Keratinocyte (primary cell): ENCODE data around the gene CYTH1. TPM values are rescaled to one million over a fixed set of nuclear protein-coding genes. Genes with fewer than 3 reads are reported as not detected.

Source experiments
- DNase-seq: peaks from one replicate; pipeline ENCODE4 v3.0.0-alpha.2; 2011; ENCODE audit warnings: low read depth, missing footprints, low spot score
- FAIRE-seq: peaks from 2 replicates; lab custom pipeline; 2011; peaks lifted over from hg19 to GRCh38; lab: Jason Lieb, UNC
- H2AFZ ChIP-seq: 2 replicates; pipeline ENCODE4 v1.6.0; 2012; ENCODE audit warnings: low read length, control low read depth, inconsistent platforms; ENCODE audit not compliant: control insufficient read depth
- H3K27ac ChIP-seq: 2 replicates; pipeline ENCODE4 v1.5.1; 2011; ENCODE audit warnings: low read length; ENCODE audit not compliant: control insufficient read depth, insufficient read depth
- H3K27me3 ChIP-seq: 3 replicates; pipeline ENCODE4 v1.6.0; 2011; ENCODE audit warnings: low read length; ENCODE audit not compliant: control insufficient read depth, insufficient read depth; ENCODE audit errors: extremely low read depth
- H3K36me3 ChIP-seq, 2 experiments: 2 replicates in 1 of 2; 3 replicates in 1 of 2; pipeline ENCODE4 v1.5.1; 2011; ENCODE audit warnings: low read length in 2 of 2, mild to moderate bottlenecking in 1 of 2; ENCODE audit not compliant: control insufficient read depth in 2 of 2, insufficient read depth in 2 of 2; ENCODE audit errors: extremely low read depth in 1 of 2
- H3K4me1 ChIP-seq: 3 replicates; pipeline ENCODE4 v1.5.1; 2011; ENCODE audit warnings: low read length; ENCODE audit not compliant: control insufficient read depth, insufficient read depth; ENCODE audit errors: extremely low read depth
- H3K4me2 ChIP-seq: 3 replicates; pipeline ENCODE4 v1.6.0; 2011; ENCODE audit warnings: low read depth, low read length; ENCODE audit not compliant: control insufficient read depth, insufficient read depth; ENCODE audit errors: extremely low read depth
- H3K4me3 ChIP-seq, 3 experiments: fragments of 200-600 bp in 1 of 3; sonication (generic) in 1 of 3; 2 replicates in 2 of 3; 3 replicates in 1 of 3; pipeline ENCODE4 v1.5.1; 2011 to 2016; ENCODE audit warnings: low read length in 3 of 3, mild to moderate bottlenecking in 3 of 3, control low read depth in 2 of 3, inconsistent platforms in 1 of 3, low read depth in 1 of 3, mixed read lengths in 1 of 3, mixed run types in 1 of 3, moderate library complexity in 1 of 3; ENCODE audit not compliant: control insufficient read depth in 2 of 3, insufficient read depth in 2 of 3; ENCODE audit errors: extremely low read depth in 1 of 3
- H3K79me2 ChIP-seq: 2 replicates; pipeline ENCODE4 v1.6.0; 2012; ENCODE audit warnings: low read length; ENCODE audit not compliant: control insufficient read depth, insufficient read depth
- H3K9ac ChIP-seq: 3 replicates; pipeline ENCODE4 v1.6.0; 2011; ENCODE audit warnings: low read length; ENCODE audit not compliant: control insufficient read depth, insufficient read depth; ENCODE audit errors: extremely low read depth
- H3K9me1 ChIP-seq: 3 replicates; pipeline ENCODE4 v1.6.0; 2011; ENCODE audit warnings: low read length; ENCODE audit not compliant: control insufficient read depth, insufficient read depth; ENCODE audit errors: extremely low read depth
- H3K9me3 ChIP-seq: 2 replicates; pipeline ENCODE4 v1.5.1; 2012; ENCODE audit warnings: low read depth, low read length; ENCODE audit not compliant: control insufficient read depth
- H4K20me1 ChIP-seq: 3 replicates; pipeline ENCODE4 v1.6.0; 2011; ENCODE audit warnings: low read length; ENCODE audit not compliant: control insufficient read depth, insufficient read depth; ENCODE audit errors: extremely low read depth
- CTCF ChIP-seq, 3 experiments: IDR thresholded peaks in 1 of 3; conservative IDR thresholded peaks in 1 of 3; optimal IDR thresholded peaks in 1 of 3; 2 replicates in 2 of 3; 3 replicates in 1 of 3; pipeline versions ENCODE3 to v1.5.1; 2011; ENCODE audit warnings: low read length in 3 of 3, mild to moderate bottlenecking in 3 of 3, moderate library complexity in 2 of 3, control low read depth in 1 of 3, inconsistent platforms in 1 of 3; ENCODE audit not compliant: insufficient read depth in 2 of 3; ENCODE audit errors: extremely low read depth in 1 of 3
- EZH2 ChIP-seq: IDR thresholded peaks from one replicate; pipeline ENCODE4 v1.6.1; 2012; ENCODE audit warnings: inconsistent platforms, mild to moderate bottlenecking, low read length, moderate library complexity
- dilution Hi-C: fragments of 300-500 bp; cut with MboI; formaldehyde crosslinking; loops from one replicate; pipeline ENCODE4 v1.7.0; 2020; ENCODE audit warnings: low sequenced_read_pairs; ENCODE audit not compliant: extremely low pct_ligation_motif_present
- polyA plus RNA-seq, 5 experiments: library from polyadenylated mRNA; depleted of rRNA in 3 of 5; stranded (reverse) in 3 of 5; stranded (forward) in 1 of 5; unstranded in 1 of 5; fragments of >200 nt; gene quantifications; 1 replicate in 1 of 5; 2 replicates in 3 of 5; 3 replicates in 1 of 5; pipeline versions ENCODE4 v1.2.1 to v1.2.3, GENCODE V29; 2011 to 2012; ENCODE audit warnings: missing spikeins in 2 of 5, low read depth in 1 of 5, low replicate concordance in 1 of 5

CYTH1 gene
- polyA plus RNA-seq, 1 donor (not counting 4 experiments of a cell fraction or from before 2014, with no cell fraction given) = 28.3 TPM

- FAIRE-seq (no peak), DNase-seq (no peak)
- peak overlapping the region in 1 of 3 experiments; percentile 63 for H3K4me3 ChIP-seq
- no peaks in the 10 kb centered on the region for H4K20me1 ChIP-seq
- H3K36me3 ChIP-seq = peaks cover 24 to 32% of the 10 kb centered on the region in 2 experiments
- no peaks in the 10 kb centered on the region for H3K27me3 ChIP-seq
- peaks cover 30% of the 10 kb centered on the region for H3K4me1 ChIP-seq
- no peaks in the 10 kb centered on the region for H3K9me3 ChIP-seq
- H2AFZ ChIP-seq = no peak overlapping the region
- peaks cover 6% of the 10 kb centered on the region for H3K79me2 ChIP-seq
- TF ChIP-seq EZH2 = no peak
- no peak for TF ChIP-seq CTCF (optimal IDR thresholded peaks at IDR 0.05 in 1 of 3, IDR thresholded peaks at IDR 0.05 in 1 of 3, conservative IDR thresholded peaks at IDR 0.05 in 1 of 3; ENCODE audit: extremely low read depth in 1 of 3, insufficient read depth in 2 of 3, low read length in 3 of 3)
- dilution Hi-C loops = no loop called here
- peak overlapping the region; percentile 90 for H3K4me2 ChIP-seq
- H3K9ac ChIP-seq = no peak overlapping the region
- H3K9me1 ChIP-seq = no peaks in the 10 kb centered on the region
- peak overlapping the region; percentile 91 for H3K27ac ChIP-seq
Observed at GRCh38 chr17:78680436-78680835, 101.6 kb downstream of the CYTH1 start.

- H3K4me3 ChIP-seq = no peak overlapping the region
- DNase-seq (no peak), FAIRE-seq (peak; percentile 5)
- H3K36me3 ChIP-seq = peaks cover 26 to 38% of the 10 kb centered on the region in 2 experiments
- no peak overlapping the region for H3K9ac ChIP-seq
- no peaks in the 10 kb centered on the region for H3K9me1 ChIP-seq
- TF ChIP-seq EZH2 = no peak
- TF ChIP-seq CTCF (optimal IDR thresholded peaks at IDR 0.05 in 1 of 3, IDR thresholded peaks at IDR 0.05 in 1 of 3, conservative IDR thresholded peaks at IDR 0.05 in 1 of 3; ENCODE audit: extremely low read depth in 1 of 3, insufficient read depth in 2 of 3, low read length in 3 of 3) = no peak
- H3K4me1 ChIP-seq = peaks cover 30% of the 10 kb centered on the region
- no peak overlapping the region for H2AFZ ChIP-seq
- no peaks in the 10 kb centered on the region for H4K20me1 ChIP-seq
- H3K4me2 ChIP-seq = peak overlapping the region; percentile 90
- H3K27me3 ChIP-seq = no peaks in the 10 kb centered on the region
- peak overlapping the region; percentile 91 for H3K27ac ChIP-seq
- H3K9me3 ChIP-seq = no peaks in the 10 kb centered on the region
- dilution Hi-C loops = no loop called here
- peaks cover 6% of the 10 kb centered on the region for H3K79me2 ChIP-seq
Observed at GRCh38 chr17:78679495-78680395, 102.3 kb downstream of the CYTH1 start.
